22Rv1 (cell line): Measurements from ENCODE around the gene CLASP2.
A peak's percentile ranks its signal among the peaks of the same experiment; 100 is the strongest.

Experiments used
- H3K27ac ChIP-seq: fragments of 450-650 bp; 2 replicates; pipeline ENCODE4 v1.5.1; 2017
- ZFX ChIP-seq: fragments of 450-650 bp; IDR thresholded peaks from 2 replicates; pipeline ENCODE4 v1.6.1; 2017; ENCODE audit warnings: antibody characterized with exemption, borderline replicate concordance
- TF ChIP-seq, protein P1 (sequence below): fragments of 450-650 bp; IDR thresholded peaks from 2 replicates; pipeline ENCODE4 v1.5.1; 2017; ENCODE audit warnings: mild to moderate bottlenecking

CLASP2 gene

DNA sequence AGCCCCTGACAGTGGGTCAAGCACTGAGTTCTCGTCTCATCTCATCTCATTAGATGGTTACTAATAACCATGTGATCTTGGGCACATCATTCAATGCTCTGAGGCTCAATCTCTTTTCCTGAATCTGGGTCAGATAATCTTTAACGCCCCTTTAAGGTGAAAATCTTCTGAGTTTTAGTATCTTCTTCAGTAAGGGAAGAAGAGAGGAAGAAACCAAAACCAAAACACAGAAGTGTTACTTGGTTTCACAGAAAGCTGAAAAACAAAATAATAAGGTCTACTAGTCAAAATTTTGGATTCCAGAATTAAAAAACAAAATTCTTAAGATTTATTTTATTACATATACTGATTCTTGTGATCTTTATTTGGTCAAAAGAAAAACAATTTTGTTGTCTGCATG lies 78.2 kb downstream of the CLASP2 start:
- H3K27ac ChIP-seq = no peak overlapping the region
- TF ChIP-seq, protein P1, sequence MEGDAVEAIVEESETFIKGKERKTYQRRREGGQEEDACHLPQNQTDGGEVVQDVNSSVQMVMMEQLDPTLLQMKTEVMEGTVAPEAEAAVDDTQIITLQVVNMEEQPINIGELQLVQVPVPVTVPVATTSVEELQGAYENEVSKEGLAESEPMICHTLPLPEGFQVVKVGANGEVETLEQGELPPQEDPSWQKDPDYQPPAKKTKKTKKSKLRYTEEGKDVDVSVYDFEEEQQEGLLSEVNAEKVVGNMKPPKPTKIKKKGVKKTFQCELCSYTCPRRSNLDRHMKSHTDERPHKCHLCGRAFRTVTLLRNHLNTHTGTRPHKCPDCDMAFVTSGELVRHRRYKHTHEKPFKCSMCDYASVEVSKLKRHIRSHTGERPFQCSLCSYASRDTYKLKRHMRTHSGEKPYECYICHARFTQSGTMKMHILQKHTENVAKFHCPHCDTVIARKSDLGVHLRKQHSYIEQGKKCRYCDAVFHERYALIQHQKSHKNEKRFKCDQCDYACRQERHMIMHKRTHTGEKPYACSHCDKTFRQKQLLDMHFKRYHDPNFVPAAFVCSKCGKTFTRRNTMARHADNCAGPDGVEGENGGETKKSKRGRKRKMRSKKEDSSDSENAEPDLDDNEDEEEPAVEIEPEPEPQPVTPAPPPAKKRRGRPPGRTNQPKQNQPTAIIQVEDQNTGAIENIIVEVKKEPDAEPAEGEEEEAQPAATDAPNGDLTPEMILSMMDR = no peak
- TF ChIP-seq ZFX = no peak

DNA sequence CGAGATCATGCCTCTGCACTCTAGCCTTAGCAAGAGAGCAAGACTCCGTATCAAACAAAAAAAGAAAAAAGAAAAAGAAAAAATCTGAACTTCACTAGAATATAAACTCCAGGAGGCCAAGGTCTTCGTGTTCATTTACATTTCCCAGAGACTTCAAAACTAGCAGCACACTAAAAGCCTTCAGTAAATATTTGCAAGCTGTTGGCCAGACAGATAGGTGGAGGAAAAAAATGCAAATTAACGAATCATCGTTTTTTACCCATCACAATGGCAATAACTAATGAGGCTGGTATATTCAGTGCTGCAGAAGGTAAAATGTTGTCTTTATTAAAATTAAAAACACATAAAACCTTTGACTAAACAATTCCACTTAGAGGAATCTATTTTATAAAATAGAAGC lies 80.6 kb downstream of the CLASP2 start:
- no peak overlapping the region for H3K27ac ChIP-seq
- no peak for TF ChIP-seq ZFX

DNA sequence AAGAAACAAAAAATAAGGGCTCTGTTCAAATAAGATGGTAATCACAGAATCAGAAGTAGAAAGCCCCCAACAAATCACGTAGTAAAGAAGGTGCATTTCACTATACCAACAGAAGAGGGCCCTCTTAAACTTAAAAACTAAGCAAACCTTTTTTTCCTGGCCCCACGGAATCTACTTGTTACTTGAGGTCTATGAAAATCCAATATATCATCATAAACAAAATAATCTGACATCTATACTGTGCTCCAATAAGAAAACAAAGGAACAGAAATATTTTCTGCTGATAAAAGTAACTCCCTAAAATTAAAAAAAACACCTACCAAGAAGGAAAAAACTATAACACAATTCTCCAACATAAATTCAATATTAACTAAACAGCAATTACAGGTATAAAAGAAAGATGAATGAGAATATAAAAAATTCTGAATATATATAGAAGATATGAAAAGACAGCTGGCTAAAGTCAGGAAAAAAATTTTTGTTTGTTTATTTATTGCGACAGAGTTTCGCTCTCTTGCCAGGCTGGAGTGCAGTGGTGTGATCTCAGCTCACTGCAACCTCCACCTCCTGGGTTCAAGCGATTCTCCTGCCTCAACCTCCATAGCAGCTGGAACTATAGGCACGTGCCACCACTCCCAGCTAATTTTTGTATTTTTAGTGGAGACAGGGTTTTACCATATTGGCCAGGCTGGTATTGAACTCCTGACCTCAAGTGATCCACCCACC lies 81.8 kb downstream of the CLASP2 start:
- H3K27ac ChIP-seq = no peak overlapping the region
- TF ChIP-seq ZFX = no peak
- TF ChIP-seq, protein P1 = peak; percentile 65

DNA sequence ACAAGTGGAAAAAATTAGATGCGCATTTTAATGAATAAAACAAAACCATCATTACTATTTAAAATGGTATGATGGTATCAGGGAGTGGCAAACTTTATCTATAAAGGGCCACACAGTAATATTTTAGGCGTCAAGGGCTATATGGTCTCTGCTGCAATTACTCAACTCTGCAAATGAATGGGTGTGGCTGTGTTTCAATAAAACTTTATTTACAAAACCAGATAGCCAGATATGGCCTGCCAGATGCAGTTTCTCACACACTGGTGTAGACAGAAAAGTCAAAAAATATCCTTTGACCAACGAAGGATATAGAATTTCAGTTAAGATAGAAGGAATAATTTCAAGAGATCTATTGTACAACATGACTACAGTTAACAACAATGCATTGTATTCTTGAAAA lies 83.8 kb downstream of the CLASP2 start:
- no peak for TF ChIP-seq ZFX
- TF ChIP-seq, protein P1 = no peak
- H3K27ac ChIP-seq = no peak overlapping the region

DNA sequence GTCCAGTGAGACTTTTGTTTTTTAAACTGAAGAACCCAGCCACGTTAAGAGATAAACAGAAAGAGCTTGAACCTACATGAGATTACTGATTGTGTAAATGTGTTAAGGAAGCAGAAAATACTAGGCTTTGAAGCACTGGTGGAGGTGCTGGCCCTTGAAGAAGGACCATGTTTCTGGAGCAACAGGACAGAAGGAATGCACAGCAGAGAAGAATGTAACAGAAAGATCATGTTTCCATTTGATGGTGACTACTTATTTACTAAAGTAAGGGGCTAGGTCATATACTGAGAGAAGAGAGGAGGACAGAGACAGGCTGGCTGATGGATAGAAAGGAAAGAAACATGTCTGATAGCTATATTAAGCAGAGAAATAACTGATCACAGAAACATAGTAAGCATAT lies 88.8 kb downstream of the CLASP2 start:
- H3K27ac ChIP-seq = no peak overlapping the region
- TF ChIP-seq, protein P1 = no peak
- TF ChIP-seq ZFX = no peak

DNA sequence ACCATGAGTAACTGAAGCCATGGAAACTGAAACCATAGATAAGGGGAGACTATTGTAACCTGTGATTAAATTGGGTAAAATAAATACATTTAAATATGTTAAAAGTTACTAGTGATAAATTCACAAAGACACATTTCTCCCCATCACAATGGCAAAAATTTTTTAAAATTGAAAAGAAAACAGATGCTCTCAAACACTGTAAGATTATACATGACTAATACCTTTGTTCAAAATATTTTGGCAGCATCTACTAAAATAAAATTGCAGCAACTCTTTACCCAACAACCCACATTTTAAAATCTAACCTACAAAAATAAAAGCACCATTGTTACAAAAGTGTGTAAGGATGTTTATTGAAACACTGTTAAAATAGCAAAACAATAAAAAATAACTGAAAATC lies 93.3 kb downstream of the CLASP2 start:
- TF ChIP-seq, protein P1 = no peak
- TF ChIP-seq ZFX = no peak

DNA sequence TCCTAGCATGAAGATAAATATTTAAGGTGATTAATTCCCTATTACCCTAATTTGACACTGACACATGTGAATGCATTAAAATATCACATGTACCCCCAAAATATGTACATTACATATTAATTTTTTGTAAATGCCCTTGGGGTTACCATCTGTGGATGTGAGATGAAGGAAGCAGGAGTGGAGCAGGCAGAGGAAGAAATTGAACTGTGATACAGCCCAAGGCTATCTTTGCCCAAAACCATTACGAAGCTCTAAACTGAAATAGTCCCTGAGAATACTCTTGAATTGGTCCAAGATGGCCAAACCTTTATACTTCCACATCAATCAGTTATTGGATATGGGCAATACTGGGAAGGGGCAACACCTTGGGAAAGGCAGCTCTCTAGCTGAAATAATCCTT lies 105.0 kb downstream of the CLASP2 start:
- no peak overlapping the region for H3K27ac ChIP-seq
- TF ChIP-seq ZFX = no peak
- TF ChIP-seq, protein P1 = no peak

More for the DNA sequence above, 93.3 kb downstream of the CLASP2 start:
- no peak overlapping the region for H3K27ac ChIP-seq

DNA sequence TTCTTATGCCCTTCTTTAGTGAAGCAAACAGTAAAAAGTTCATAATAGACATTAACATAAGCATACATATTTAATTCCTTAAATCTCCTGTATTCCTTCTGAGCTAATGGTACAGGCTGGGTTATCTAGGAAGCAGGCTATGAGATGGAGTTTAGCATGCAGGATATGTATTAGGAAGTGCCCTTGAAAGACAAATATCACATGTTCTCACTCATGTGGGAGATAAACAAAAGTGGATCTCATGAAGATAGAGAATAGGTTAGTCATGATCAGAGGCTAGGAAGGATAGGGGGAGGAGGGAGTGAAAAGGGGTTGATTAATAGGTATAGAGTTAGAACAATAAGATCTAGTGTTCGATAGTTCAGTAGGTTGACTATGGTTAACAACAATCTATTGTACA lies 105.4 kb downstream of the CLASP2 start:
- TF ChIP-seq ZFX = no peak
- TF ChIP-seq, protein P1 = no peak
- no peak overlapping the region for H3K27ac ChIP-seq
